ENCODE measurements around the gene AGBL1.

The AGBL1 gene

GRCh38 chr15:86312486-86312885, 232.8 kb downstream of the AGBL1 start:
- DNase-seq (ENCODE audit: extremely low read depth in 1 of 2, low read depth in 1 of 2) = no peak

GRCh38 chr15:86316216-86316615, 236.5 kb downstream of the AGBL1 start:
- no peak for DNase-seq (ENCODE audit: extremely low read depth in 1 of 2, low read depth in 1 of 2)

- no peak for DNase-seq (ENCODE audit: extremely low read depth in 1 of 2, low read depth in 1 of 2)
Observed at GRCh38 chr15:86316726-86317383, 237.2 kb downstream of the AGBL1 start.

GRCh38 chr15:86317384-86317740, 237.7 kb downstream of the AGBL1 start:
- DNase-seq (ENCODE audit: extremely low read depth in 1 of 2, low read depth in 1 of 2) = no peak

GRCh38 chr15:86322629-86323028, 243.0 kb downstream of the AGBL1 start:
- DNase-seq (ENCODE audit: extremely low read depth in 1 of 2, low read depth in 1 of 2) = no peak

- DNase-seq (ENCODE audit: extremely low read depth in 1 of 2, low read depth in 1 of 2) = no peak
Observed at GRCh38 chr15:86327230-86327865, 247.7 kb downstream of the AGBL1 start.

- DNase-seq (ENCODE audit: extremely low read depth in 1 of 2, low read depth in 1 of 2) = no peak
Observed at GRCh38 chr15:86328658-86329057, 249.0 kb downstream of the AGBL1 start.

- no peak for DNase-seq (ENCODE audit: extremely low read depth in 1 of 2, low read depth in 1 of 2)
Observed at GRCh38 chr15:86329311-86330013, 249.8 kb downstream of the AGBL1 start.

- no peak for DNase-seq (ENCODE audit: extremely low read depth in 1 of 2, low read depth in 1 of 2)
Observed at GRCh38 chr15:86333819-86334218, 254.1 kb downstream of the AGBL1 start.

- DNase-seq (ENCODE audit: extremely low read depth in 1 of 2, low read depth in 1 of 2) = peak in 1 of 2 donors; percentile 23
Observed at GRCh38 chr15:86336051-86336788, 256.5 kb downstream of the AGBL1 start.

GRCh38 chr15:86337071-86337470, 257.4 kb downstream of the AGBL1 start:
- no peak for DNase-seq (ENCODE audit: extremely low read depth in 1 of 2, low read depth in 1 of 2)

- no peak for DNase-seq (ENCODE audit: extremely low read depth in 1 of 2, low read depth in 1 of 2)
Observed at GRCh38 chr15:86347245-86347644, 267.6 kb downstream of the AGBL1 start.

GRCh38 chr15:86349565-86349964, 269.9 kb downstream of the AGBL1 start:
- DNase-seq (ENCODE audit: extremely low read depth in 1 of 2, low read depth in 1 of 2) = no peak

GRCh38 chr15:86353213-86353612, 273.5 kb downstream of the AGBL1 start:
- DNase-seq (ENCODE audit: extremely low read depth in 1 of 2, low read depth in 1 of 2) = no peak

- DNase-seq (ENCODE audit: extremely low read depth in 1 of 2, low read depth in 1 of 2) = no peak
Observed at GRCh38 chr15:86355361-86355760, 275.7 kb downstream of the AGBL1 start.

- DNase-seq (ENCODE audit: extremely low read depth in 1 of 2, low read depth in 1 of 2) = no peak
Observed at GRCh38 chr15:86355801-86356200, 276.1 kb downstream of the AGBL1 start.

- DNase-seq (ENCODE audit: extremely low read depth in 1 of 2, low read depth in 1 of 2) = peak in 1 of 2 donors; percentile 22
Observed at GRCh38 chr15:86362555-86362954, 282.9 kb downstream of the AGBL1 start.

- DNase-seq (ENCODE audit: extremely low read depth in 1 of 2, low read depth in 1 of 2) = no peak
Observed at GRCh38 chr15:86373147-86373546, 293.5 kb downstream of the AGBL1 start.

- DNase-seq (ENCODE audit: extremely low read depth in 1 of 2, low read depth in 1 of 2) = no peak
Observed at GRCh38 chr15:86375733-86376280, 296.1 kb downstream of the AGBL1 start.

GRCh38 chr15:86377914-86378313, 298.2 kb downstream of the AGBL1 start:
- no peak for DNase-seq (ENCODE audit: extremely low read depth in 1 of 2, low read depth in 1 of 2)

- no peak for DNase-seq (ENCODE audit: extremely low read depth in 1 of 2, low read depth in 1 of 2)
Observed at GRCh38 chr15:86382341-86382740, 302.7 kb downstream of the AGBL1 start.
